Measurements from ENCODE around the gene NEUROD2. TPM values are rescaled to one million over a fixed set of nuclear protein-coding genes. Genes with fewer than 3 reads are reported as not detected.

NEUROD2 gene
- total RNA-seq, 1 donor from 2014 or later, result not detected

- no peak for ATAC-seq
- no peak for DNase-seq
- no peak for TF ChIP-seq CTCF (IDR thresholded peaks at IDR 0.05)
- intact Hi-C loops (cut with DNase I), result no loop called here
- no peaks in the 10 kb centered on the region for H3K27me3 ChIP-seq (ENCODE audit: low read depth)
- no peaks in the 10 kb centered on the region for H3K9me3 ChIP-seq
- H3K4me3 ChIP-seq, result no peak overlapping the region
- H3K4me1 ChIP-seq, result no peaks in the 10 kb centered on the region
- peaks cover 52% of the 10 kb centered on the region for H3K36me3 ChIP-seq
- no peak overlapping the region for H3K27ac ChIP-seq
These were observed 41.4 kb downstream of the NEUROD2 start for GRCh38 chr17:39566094-39566850.

GRCh38 chr17:39564211-39564848 lies 43.4 kb downstream of the NEUROD2 start:
- ATAC-seq (no peak), DNase-seq (no peak)
- Histone ChIP-seq H3K36me3 (peaks cover 62% of the 10 kb centered on the region), H3K9me3 (no peaks in the 10 kb centered on the region), H3K4me3 (no peak overlapping the region), H3K27me3 (ENCODE audit: low read depth) (no peaks in the 10 kb centered on the region), H3K27ac (no peak overlapping the region), H3K4me1 (no peaks in the 10 kb centered on the region)
- intact Hi-C loops (cut with DNase I), result no loop called here
- TF ChIP-seq CTCF (IDR thresholded peaks at IDR 0.05), result no peak

GRCh38 chr17:39563476-39563875 lies 44.2 kb downstream of the NEUROD2 start:
- no peaks in the 10 kb centered on the region for H3K9me3 ChIP-seq
- DNase-seq, result no peak
- no peak overlapping the region for H3K27ac ChIP-seq
- no peak for ATAC-seq
- intact Hi-C loops (cut with DNase I), result no loop called here
- H3K4me3 ChIP-seq, result no peak overlapping the region
- peaks cover 66% of the 10 kb centered on the region for H3K36me3 ChIP-seq
- H3K4me1 ChIP-seq, result no peaks in the 10 kb centered on the region
- TF ChIP-seq CTCF (IDR thresholded peaks at IDR 0.05), result no peak
- no peaks in the 10 kb centered on the region for H3K27me3 ChIP-seq (ENCODE audit: low read depth)

GRCh38 chr17:39562976-39563375 lies 44.7 kb downstream of the NEUROD2 start:
- no peak for TF ChIP-seq CTCF (IDR thresholded peaks at IDR 0.05)
- no peak for DNase-seq
- Histone ChIP-seq H3K36me3 (peaks cover 66% of the 10 kb centered on the region), H3K4me1 (no peaks in the 10 kb centered on the region), H3K27me3 (ENCODE audit: low read depth) (no peaks in the 10 kb centered on the region), H3K4me3 (no peak overlapping the region), H3K27ac (no peak overlapping the region), H3K9me3 (no peaks in the 10 kb centered on the region)
- intact Hi-C loops (cut with DNase I), result no loop called here
- no peak for ATAC-seq

- no peak overlapping the region for H3K4me3 ChIP-seq
- H3K4me1 ChIP-seq, result no peaks in the 10 kb centered on the region
- H3K27ac ChIP-seq, result no peak overlapping the region
- ATAC-seq, result no peak
- intact Hi-C loops (cut with DNase I), result no loop called here
- peaks cover 66% of the 10 kb centered on the region for H3K36me3 ChIP-seq
- no peaks in the 10 kb centered on the region for H3K9me3 ChIP-seq
- DNase-seq, result no peak
- no peaks in the 10 kb centered on the region for H3K27me3 ChIP-seq (ENCODE audit: low read depth)
- TF ChIP-seq CTCF (IDR thresholded peaks at IDR 0.05), result no peak
These were observed 45.3 kb downstream of the NEUROD2 start for GRCh38 chr17:39562395-39562794.

Data from lower lobe of right lung (tissue), 2 donors.